ENCODE measurements around the gene SNX32. TPM values are rescaled to one million over a fixed set of nuclear protein-coding genes. Genes with fewer than 3 reads are reported as not detected.

SNX32 gene
- total RNA-seq, 2 experiments from 2014 or later, result 0.33 to 0.61 TPM

- ChIA-PET POLR2A (no interaction called here), CTCF (no interaction called here)
- no peaks in the 10 kb centered on the region for H3K9me3 Mint-ChIP-seq
- no peak overlapping the region for H3K4me3 Mint-ChIP-seq
- no peak overlapping the region for H3K27ac ChIP-seq (ENCODE audit: low read depth in 1 of 2, low read length in 2 of 2)
- H3K4me1 Mint-ChIP-seq (ENCODE audit: low read depth), result no peaks in the 10 kb centered on the region
- H3K4me3 ChIP-seq (ENCODE audit: low read length), result no peak overlapping the region
- DNase-seq (no peak), ATAC-seq (ENCODE audit: poor library complexity) (no peak)
- H3K27me3 ChIP-seq (ENCODE audit: control insufficient read depth in 1 of 2, insufficient read depth in 2 of 2, low read length in 2 of 2), result peaks cover 18 to 20% of the 10 kb centered on the region in 2 experiments
- H3K9me3 ChIP-seq (ENCODE audit: control insufficient read depth in 1 of 2, insufficient read depth in 1 of 2, low read length in 2 of 2), result peaks cover 0 to 12% of the 10 kb centered on the region in 2 experiments
- H3K36me3 ChIP-seq (ENCODE audit: insufficient read depth, low read length), result no peaks in the 10 kb centered on the region
- no peak overlapping the region for H3K27ac Mint-ChIP-seq
- intact Hi-C loops (cut with DNase I, micrococcal nuclease), result no loop called here
- H3K27me3 Mint-ChIP-seq, result peaks cover 50% of the 10 kb centered on the region
- no peak for TF ChIP-seq CTCF (IDR thresholded peaks at IDR 0.05)
- peaks cover 14% of the 10 kb centered on the region for H3K4me1 ChIP-seq (ENCODE audit: insufficient read depth, low read length)
- no peaks in the 10 kb centered on the region for H3K36me3 Mint-ChIP-seq (ENCODE audit: low read depth)
Measured at GRCh38 chr11:65793625-65794400, 40.0 kb upstream of the SNX32 start.

GRCh38 chr11:65794570-65795510 lies 38.9 kb upstream of the SNX32 start:
- H3K9me3 Mint-ChIP-seq, result no peaks in the 10 kb centered on the region
- peaks cover 8 to 11% of the 10 kb centered on the region in 2 experiments for H3K27me3 ChIP-seq (ENCODE audit: control insufficient read depth in 1 of 2, insufficient read depth in 2 of 2, low read length in 2 of 2)
- no peak overlapping the region for H3K4me3 Mint-ChIP-seq
- peaks cover 46% of the 10 kb centered on the region for H3K27me3 Mint-ChIP-seq
- no peaks in the 10 kb centered on the region for H3K36me3 ChIP-seq (ENCODE audit: insufficient read depth, low read length)
- H3K27ac Mint-ChIP-seq, result no peak overlapping the region
- ChIA-PET CTCF (no interaction called here), POLR2A (no interaction called here)
- DNase-seq, result no peak
- intact Hi-C loops (cut with DNase I, micrococcal nuclease), result no loop called here
- H3K9me3 ChIP-seq (ENCODE audit: control insufficient read depth in 1 of 2, insufficient read depth in 1 of 2, low read length in 2 of 2), result peaks cover 0 to 12% of the 10 kb centered on the region in 2 experiments
- H3K4me3 ChIP-seq (ENCODE audit: low read length), result no peak overlapping the region
- H3K4me1 Mint-ChIP-seq (ENCODE audit: low read depth), result no peaks in the 10 kb centered on the region
- no peak for TF ChIP-seq CTCF (IDR thresholded peaks at IDR 0.05)
- H3K36me3 Mint-ChIP-seq (ENCODE audit: low read depth), result no peaks in the 10 kb centered on the region
- H3K27ac ChIP-seq (ENCODE audit: low read depth in 1 of 2, low read length in 2 of 2), result no peak overlapping the region
- H3K4me1 ChIP-seq (ENCODE audit: insufficient read depth, low read length), result peaks cover 14% of the 10 kb centered on the region
- ATAC-seq (ENCODE audit: poor library complexity), result no peak

DNA sequence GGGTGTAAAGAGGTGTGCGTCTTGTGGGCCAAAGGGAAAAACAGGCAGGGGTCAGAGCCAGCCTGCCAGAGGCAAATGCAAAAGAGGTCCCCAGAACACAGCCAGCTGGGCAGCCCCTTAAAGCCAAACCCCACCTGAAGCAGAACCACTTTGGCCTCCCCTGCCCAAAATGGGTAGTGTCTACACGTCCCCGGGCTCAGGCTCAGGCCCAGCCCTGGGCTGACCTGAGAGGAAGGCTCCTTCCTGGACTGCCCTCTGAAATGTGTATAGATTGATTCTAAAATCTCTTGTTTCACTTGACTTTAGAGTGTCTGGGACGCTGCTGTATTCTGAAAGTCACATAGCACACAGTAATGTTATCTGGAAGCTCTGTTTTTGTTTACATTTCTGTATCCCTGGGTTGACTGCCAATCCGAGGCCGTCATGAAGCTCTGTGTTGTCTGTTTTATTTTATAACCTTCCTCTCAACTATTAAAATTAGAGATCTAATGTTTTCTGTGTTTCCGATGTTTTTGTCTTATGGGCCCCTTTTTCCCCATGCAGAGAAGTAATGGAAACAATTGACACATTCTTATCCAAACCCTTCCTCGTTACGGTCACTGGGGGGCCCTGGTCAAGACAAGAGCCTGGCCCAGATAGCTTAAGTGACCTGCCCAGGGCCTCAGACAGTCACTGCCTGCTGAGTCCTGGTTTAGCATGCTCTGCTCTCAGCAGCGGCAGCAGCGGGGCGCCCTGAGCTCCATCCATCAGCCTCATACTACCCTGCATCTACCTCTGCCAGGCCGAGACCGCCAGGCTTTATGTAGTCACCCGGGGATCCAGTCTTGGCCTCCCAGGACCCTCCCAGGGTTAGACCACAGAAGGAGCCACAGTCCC lies 36.8 kb upstream of the SNX32 start:
- no peak overlapping the region for H3K4me3 Mint-ChIP-seq
- no peak overlapping the region for H3K27ac ChIP-seq (ENCODE audit: low read depth in 1 of 2, low read length in 2 of 2)
- peaks cover 4 to 6% of the 10 kb centered on the region in 2 experiments for H3K27me3 ChIP-seq (ENCODE audit: control insufficient read depth in 1 of 2, insufficient read depth in 2 of 2, low read length in 2 of 2)
- DNase-seq (no peak), ATAC-seq (ENCODE audit: poor library complexity) (no peak)
- intact Hi-C loops (cut with DNase I, micrococcal nuclease), result no loop called here
- CTCF ChIA-PET, result no interaction called here
- no peaks in the 10 kb centered on the region for H3K36me3 Mint-ChIP-seq (ENCODE audit: low read depth)
- H3K27ac Mint-ChIP-seq, result no peak overlapping the region
- H3K36me3 ChIP-seq (ENCODE audit: insufficient read depth, low read length), result no peaks in the 10 kb centered on the region
- POLR2A ChIA-PET, result no interaction called here
- H3K9me3 ChIP-seq (ENCODE audit: control insufficient read depth in 1 of 2, insufficient read depth in 1 of 2, low read length in 2 of 2), result peaks cover 0 to 6% of the 10 kb centered on the region in 2 experiments
- TF ChIP-seq CTCF (IDR thresholded peaks at IDR 0.05), result no peak
- H3K4me1 Mint-ChIP-seq (ENCODE audit: low read depth), result no peaks in the 10 kb centered on the region
- H3K27me3 Mint-ChIP-seq, result peaks cover 29% of the 10 kb centered on the region
- H3K4me3 ChIP-seq (ENCODE audit: low read length), result no peak overlapping the region
- peaks cover 4% of the 10 kb centered on the region for H3K4me1 ChIP-seq (ENCODE audit: insufficient read depth, low read length)
- no peaks in the 10 kb centered on the region for H3K9me3 Mint-ChIP-seq

Measured in CD4-positive, alpha-beta T cell (primary cell).